ENCODE measurements around the gene ASPA. TPM values are rescaled to one million over a fixed set of nuclear protein-coding genes. Genes with fewer than 3 reads are reported as not detected.

The ASPA gene
- total and polyA plus RNA-seq, 2 of the 13 experiments (the other 11 are each of a cell fraction or from before 2014, with no cell fraction given) = not detected

- no peak overlapping the region for H3K4me2 ChIP-seq (ENCODE audit: low read depth, low read length)
- CTCF ChIA-PET (ENCODE audit: low intra/inter-chr PET ratio, low total read pairs) = no interaction called here
- no peaks in the 10 kb centered on the region for H3K36me3 ChIP-seq (replicated peaks in 1 of 2; ENCODE audit: control insufficient read depth in 1 of 2, insufficient read depth in 2 of 2, low read length in 2 of 2)
- in situ Hi-C loops (cut with HindIII; ENCODE audit: extremely low pct_ligation_motif_present, low pct_unique_long_range_greater_than_20kb) (no loop called here), intact Hi-C loops (cut with micrococcal nuclease; ENCODE audit: unreplicated experiment) (no loop called here)
- no peak for TF ChIP-seq ATRX (CRISPR knock-in tag; IDR thresholded peaks at IDR 0.05; ENCODE audit: borderline replicate concordance)
- no peak for TF ChIP-seq ZNF878 (CRISPR knock-in tag; IDR thresholded peaks at IDR 0.05)
- TF ChIP-seq ARNT (IDR thresholded peaks at IDR 0.05) = no peak
- TF ChIP-seq SMARCE1 (IDR thresholded peaks at IDR 0.05; ENCODE audit: borderline replicate concordance) = no peak
- no peak for TF ChIP-seq ZNF124 (CRISPR knock-in tag; IDR thresholded peaks at IDR 0.05)
- no peak for TF ChIP-seq ZBTB46 (CRISPR knock-in tag; IDR thresholded peaks at IDR 0.05; ENCODE audit: borderline replicate concordance)
- TF ChIP-seq ZNF672 (CRISPR knock-in tag; IDR thresholded peaks at IDR 0.05) = no peak
- TF ChIP-seq ZNF138 (CRISPR knock-in tag; IDR thresholded peaks at IDR 0.05; ENCODE audit: low read depth) = no peak
- no peak for TF ChIP-seq ZNF691 (CRISPR knock-in tag; IDR thresholded peaks at IDR 0.05; ENCODE audit: borderline replicate concordance, low read depth)
- TF ChIP-seq ZNF121 (CRISPR knock-in tag; IDR thresholded peaks at IDR 0.05) = no peak
- no peak for ATAC-seq
- no peak overlapping the region for H2AFZ ChIP-seq (ENCODE audit: low read length)
- H3K27ac ChIP-seq (ENCODE audit: extremely low read length, insufficient read depth, low read length) = no peak overlapping the region
- H3K9me3 ChIP-seq (ENCODE audit: low read length) = no peaks in the 10 kb centered on the region
- H4K20me1 ChIP-seq (ENCODE audit: insufficient read depth, low read length) = no peaks in the 10 kb centered on the region; the same call in 1 of the 2 replicates
- H3K4me1 ChIP-seq (ENCODE audit: insufficient read depth, low read length) = no peaks in the 10 kb centered on the region
- H3K9ac ChIP-seq (ENCODE audit: insufficient read depth, low read depth, low read length) = no peak overlapping the region
- H3K27me3 ChIP-seq (ENCODE audit: control insufficient read depth in 1 of 2, insufficient read depth in 2 of 2, low read length in 2 of 2) = no peaks in the 10 kb centered on the region
- H3K4me3 ChIP-seq (replicated peaks in 1 of 3; ENCODE audit: insufficient read depth in 1 of 3, low read depth in 2 of 3, low read length in 3 of 3) = no peak overlapping the region
- DNase-seq (ENCODE audit: low spot score) = no peak
- FAIRE-seq = no peak
- H3K79me2 ChIP-seq (ENCODE audit: insufficient read depth, low read length) = no peaks in the 10 kb centered on the region
- POLR2A ChIA-PET = no interaction called here
- no TSS peak for BruUV-seq (replicated peaks)
- 0% methylated on average over 1 of the region's 1 CpG for WGBS (ENCODE audit: low lambda C conversion rate)
Observed at GRCh38 chr17:3438368-3438767, 37.4 kb upstream of the ASPA start.
